GM10847 (cell line): ENCODE measurements around the gene NSUN5.
"Not testable (repeated sequence)": the region's sequence is repeated elsewhere in the genome, so short reads cannot be mapped to it uniquely, and the experiment has no call there.

ENCODE experiments used
- POLR2A ChIP-seq: IDR thresholded peaks from 2 replicates; pipeline ENCODE4 v1.6.1; 2011; ENCODE audit not compliant: insufficient read length; ENCODE audit errors: extremely low read depth

Gene NSUN5

DNA sequence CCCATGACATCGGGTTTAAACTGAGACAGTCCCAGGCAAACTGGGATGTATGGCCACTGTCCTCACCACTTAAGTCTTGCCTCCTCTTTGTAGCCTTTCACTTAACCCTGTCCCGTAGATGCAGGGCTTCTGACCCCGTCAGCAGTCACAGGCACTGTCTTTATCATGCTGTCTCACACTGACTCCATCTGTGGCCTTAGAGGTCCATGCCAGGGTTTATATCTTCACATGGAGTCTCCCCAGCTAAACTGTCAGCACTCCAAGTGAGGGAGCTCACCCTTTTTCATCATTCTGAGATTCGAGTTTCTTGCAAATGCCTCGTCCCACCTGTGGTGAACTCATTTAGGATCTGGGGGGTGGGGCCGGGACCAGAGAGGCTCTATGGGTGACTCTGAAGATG, 22.1 kb upstream of the NSUN5 start:
- TF ChIP-seq POLR2A = no peak

DNA sequence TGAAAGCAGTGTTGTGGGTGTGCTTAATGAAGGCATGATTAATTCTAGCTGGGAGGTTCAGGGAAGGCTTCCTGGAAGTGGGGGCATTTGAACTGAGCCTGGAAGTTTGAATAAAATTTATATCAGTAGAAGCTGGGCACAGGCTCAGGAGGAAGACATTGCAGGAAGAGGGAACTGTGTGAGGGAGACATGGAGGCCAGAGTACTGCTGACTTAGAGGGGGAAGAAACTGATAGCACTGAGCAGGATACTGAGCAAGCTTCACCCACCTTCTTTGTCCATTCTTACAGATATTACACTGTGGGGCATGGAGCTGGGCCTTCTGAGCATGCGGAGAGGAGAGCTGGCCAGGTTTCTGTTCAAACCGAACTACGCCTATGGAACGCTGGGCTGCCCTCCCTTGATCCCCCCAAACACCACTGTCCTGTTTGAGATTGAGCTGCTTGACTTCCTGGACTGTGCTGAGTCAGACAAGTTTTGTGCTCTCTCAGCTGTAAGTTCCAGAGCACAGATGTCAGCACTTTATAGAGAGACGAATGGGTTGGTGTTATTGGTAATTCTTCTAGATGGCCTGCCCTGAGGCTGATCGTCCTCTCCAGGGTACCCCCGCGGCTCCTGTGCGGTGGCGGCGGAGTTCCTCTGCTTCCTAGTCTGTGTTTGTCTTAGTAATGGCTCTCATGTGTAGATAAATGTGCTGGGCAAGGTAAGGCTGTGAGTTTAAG, 21.4 kb upstream of the NSUN5 start:
- no peak for TF ChIP-seq POLR2A

DNA sequence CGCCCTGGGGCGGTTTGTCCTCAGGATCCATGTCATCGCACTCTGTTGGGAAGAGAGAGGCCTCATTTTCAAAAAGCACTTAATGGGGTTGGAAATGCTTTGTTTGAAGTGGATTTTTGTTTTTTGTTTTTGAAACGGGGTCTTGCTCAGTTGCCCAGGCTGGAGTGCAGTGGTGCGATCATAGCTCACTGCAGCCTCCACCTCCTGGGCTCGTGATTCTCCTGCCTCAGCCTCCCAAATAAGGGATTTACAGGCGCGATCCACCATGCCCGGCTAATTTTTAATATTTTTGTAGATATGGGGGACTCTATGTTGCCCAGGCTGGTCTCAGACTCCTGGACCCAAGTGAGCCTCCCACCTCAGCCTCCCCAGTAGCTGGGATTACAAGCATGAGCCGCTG, 20.1 kb upstream of the NSUN5 start:
- TF ChIP-seq POLR2A = no peak

DNA sequence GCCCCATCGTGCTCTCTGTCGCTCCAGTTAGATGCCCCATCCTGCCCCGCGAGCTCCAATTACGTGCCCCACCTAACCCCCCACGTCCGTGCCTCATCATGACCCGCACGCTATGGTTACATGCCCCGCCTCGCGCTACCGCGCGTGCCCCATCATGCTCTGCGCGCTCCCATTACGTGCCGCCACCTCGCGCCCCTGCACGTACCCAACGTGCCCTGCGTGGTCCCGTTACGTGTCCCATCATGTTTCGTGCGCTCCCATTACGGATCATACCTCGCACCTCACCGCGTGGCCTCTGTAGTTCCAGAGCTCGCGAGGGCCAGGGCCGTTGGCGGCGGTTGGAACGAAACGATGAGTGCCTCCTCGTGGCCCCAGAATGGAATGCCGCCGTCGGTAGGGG, 19.3 kb upstream of the NSUN5 start, which contains the start of the genes FKBP6 and TRIM50:
TSS of gene FKBP6 (plus strand) at position 240 of the 400 bp plus-strand sequence. CDS start 268 bp downstream, outside the sequence.
TSS of gene TRIM50 (minus strand) at position 161 of the 400 bp plus-strand sequence. CDS start 3,295 bp downstream, outside the sequence.
- not testable (repeated sequence) for TF ChIP-seq POLR2A

DNA sequence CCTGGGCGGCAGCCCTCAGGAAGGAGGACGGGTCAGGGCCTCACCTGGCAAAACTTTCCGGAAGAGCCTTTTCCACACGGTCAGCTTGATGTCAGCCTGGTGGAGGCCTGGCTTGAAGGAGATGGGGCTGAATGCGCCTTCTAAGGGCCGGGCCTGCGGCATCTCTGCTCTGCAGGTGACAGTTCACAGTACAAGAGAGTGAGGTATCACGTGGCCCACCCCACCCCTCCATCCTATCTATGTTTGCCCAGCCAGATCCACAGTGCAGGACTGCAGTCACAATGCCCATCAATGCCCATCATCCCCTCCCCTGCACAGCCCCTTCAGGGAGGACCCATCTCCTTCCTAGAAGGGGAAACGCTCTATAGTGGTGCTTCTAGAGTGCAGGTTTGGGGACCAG, 7.9 kb upstream of the NSUN5 start:
- TF ChIP-seq POLR2A = no peak

DNA sequence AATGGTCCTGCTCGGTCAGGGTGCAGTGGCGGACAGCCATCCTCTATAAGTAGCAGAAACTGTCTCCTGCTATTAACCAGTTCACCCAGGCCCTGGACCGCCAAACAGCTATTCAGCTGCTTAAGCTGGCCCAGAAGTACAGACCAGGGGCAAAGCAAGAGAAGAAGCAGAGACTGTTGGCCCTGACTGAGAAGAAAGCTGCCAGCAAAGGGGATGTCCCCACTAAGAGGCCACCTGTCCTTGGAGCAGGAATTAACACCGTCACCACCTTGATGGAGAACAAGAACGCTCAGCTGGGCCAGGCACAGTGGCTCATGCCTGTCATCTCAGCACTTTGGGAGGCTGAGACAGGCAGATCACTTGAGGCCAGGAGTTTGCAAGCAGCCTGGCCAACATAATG, 5.6 kb upstream of the NSUN5 start:
- no peak for TF ChIP-seq POLR2A

DNA sequence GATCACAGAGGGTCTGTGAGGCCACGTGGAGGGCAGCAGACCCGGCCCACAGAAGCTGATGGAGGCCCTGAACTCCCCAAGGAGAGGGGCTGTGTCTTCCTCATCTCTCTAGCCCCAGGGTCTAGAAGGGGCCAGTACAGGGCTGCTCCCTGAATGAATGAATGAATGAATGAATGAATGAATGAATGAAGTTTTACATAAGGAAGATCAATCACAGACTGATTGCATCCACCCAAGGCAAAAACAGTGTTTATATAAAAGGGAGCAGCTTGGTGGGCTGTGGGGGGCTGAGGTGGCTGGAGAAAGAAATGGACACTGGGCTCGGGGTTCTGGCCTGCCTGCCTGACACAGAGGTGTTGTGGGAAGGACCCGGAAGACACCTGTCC, 4.9 kb upstream of the NSUN5 start:
- TF ChIP-seq POLR2A = no peak

DNA sequence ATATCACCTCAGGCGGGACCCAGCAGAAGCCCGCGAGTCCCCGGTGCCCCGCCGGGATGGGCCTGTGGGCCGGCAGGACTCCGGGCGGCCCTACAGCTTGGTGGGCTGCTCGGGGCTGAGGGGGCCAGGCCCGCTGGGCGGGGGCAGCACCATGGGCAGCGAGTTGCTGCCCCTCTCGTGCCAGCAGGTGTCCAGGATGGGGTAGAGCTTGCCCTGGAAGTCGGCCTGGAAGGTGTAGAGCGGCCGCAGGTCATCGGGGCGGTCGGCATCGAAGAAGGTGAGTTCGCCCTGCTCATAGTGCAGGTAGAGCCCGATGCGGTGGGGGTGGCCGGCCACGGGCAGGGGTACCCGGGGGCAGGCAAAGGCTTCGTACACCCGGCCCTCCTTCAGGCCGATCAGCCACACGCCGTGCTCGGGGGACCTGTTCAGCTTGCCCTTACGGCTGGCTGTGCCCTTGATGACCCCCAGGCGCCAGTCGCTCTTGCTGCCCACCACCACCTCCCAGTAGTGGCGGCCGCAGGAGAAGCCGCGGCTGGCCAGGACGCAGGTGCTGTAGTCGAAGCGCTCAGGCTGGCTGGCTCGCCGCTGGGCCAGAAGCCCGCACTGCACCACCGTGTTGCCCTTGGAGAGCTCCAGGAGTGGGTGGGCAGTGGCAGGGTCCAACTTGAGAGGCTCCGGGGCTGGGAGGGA, 4.3 kb upstream of the NSUN5 start:
- TF ChIP-seq POLR2A = no peak

DNA sequence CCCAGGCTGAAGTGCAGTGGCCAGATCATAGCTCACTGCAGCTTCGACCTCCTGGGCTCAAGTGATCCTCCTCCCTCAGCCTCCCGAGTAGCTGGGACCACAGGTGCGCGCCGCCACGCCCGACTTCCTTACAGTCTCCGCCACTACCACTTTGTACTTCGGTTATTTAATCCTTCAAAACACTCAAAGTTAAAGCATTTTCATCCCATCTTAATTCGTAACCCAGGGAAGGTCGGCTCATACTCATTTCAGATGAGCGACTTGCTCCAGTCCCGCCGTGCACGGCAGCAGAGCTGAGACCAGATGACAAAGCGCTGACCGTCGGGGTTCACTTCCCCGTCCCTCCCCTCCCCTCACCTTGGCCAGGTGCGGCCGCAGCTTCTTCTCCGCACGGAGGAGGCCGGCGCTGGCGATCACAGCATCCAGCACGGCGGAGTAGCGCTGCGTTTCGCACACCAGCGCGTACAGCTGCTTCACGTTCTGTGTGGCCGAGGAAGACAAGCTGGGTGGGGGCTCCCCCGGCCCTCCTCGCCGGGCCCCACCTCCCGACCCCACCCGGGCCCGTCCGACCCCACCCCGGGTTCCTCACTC, 457 bp downstream of the NSUN5 start:
- no peak for TF ChIP-seq POLR2A

DNA sequence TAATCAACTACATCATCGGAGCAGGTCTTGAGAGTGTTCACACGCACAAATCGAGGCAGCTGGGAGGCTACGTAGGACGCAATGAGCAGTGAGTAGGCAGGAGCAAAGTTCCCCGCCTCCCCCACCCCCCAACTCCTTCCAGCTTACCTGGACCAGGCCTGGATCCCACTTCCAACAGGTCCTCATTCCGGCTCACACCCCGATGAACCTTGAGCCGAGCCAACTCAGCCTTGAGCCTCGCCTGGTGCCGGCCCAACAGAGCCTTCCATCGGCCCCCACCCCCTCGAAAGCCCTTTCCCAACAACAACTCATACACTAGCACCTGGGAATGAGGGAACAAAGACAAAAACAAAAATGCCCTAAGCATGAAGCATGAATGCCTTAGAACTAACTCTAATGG, 1.2 kb downstream of the NSUN5 start:
- TF ChIP-seq POLR2A = no peak

DNA sequence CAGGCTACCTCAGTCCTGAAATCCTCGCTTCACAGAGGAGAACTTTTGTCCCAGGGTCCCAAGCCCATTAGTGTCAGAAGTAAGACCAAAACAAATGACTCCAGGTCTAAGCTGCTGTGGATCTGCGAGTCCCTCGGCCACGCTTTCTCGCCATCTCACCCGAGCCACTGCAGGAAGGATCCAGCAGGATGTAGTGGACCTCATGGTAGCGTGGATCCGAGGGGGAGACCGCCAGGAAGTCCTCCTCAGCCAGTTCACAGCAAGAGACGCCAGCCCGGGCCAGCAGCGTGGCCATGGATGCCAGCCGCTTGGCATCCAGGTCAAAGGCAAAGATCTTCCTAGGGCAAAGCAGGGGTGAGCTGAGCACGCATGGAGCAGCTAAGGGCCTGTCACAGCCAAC, 4.6 kb downstream of the NSUN5 start:
- no peak for TF ChIP-seq POLR2A

DNA sequence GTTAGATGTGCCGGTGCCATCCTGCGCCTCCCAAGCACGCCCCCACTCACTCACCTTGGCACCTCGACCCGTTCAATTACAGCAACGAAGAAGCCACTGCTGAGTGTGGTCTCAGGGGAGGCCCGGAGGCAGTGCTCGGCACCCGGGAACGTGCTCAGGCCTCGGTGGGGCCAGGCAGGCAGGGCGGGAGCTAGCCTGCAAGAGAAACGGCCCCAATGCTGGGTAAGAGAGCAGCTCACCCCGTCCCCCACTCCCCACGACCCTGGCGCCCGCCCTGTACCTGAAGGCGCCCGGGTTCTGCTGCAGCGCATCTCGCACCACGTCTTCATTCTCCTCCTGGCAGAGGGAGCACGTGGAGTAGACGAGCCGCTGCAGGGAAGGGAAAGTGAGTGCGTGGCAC, 5.1 kb downstream of the NSUN5 start:
- TF ChIP-seq POLR2A = no peak
